ENCODE data around the gene DYNC1H1.

- TF ChIP-seq, protein P1, sequence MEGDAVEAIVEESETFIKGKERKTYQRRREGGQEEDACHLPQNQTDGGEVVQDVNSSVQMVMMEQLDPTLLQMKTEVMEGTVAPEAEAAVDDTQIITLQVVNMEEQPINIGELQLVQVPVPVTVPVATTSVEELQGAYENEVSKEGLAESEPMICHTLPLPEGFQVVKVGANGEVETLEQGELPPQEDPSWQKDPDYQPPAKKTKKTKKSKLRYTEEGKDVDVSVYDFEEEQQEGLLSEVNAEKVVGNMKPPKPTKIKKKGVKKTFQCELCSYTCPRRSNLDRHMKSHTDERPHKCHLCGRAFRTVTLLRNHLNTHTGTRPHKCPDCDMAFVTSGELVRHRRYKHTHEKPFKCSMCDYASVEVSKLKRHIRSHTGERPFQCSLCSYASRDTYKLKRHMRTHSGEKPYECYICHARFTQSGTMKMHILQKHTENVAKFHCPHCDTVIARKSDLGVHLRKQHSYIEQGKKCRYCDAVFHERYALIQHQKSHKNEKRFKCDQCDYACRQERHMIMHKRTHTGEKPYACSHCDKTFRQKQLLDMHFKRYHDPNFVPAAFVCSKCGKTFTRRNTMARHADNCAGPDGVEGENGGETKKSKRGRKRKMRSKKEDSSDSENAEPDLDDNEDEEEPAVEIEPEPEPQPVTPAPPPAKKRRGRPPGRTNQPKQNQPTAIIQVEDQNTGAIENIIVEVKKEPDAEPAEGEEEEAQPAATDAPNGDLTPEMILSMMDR (IDR thresholded peaks at IDR 0.05): no peak
- TF ChIP-seq POLR2A (IDR thresholded peaks at IDR 0.05): no peak
These were observed 2.4 kb downstream of the DYNC1H1 start for GRCh38 chr14:101966742-101967141.
